Measurements from ENCODE around the gene NT5E.

Gene NT5E

GRCh38 chr6:85460921-85461797, 11.3 kb downstream of the NT5E start:
- DNase-seq, result peak; percentile 52

- no peak for DNase-seq
Measured at GRCh38 chr6:85461798-85462170, 11.9 kb downstream of the NT5E start.

GRCh38 chr6:85462673-85463072, 12.8 kb downstream of the NT5E start:
- DNase-seq, result no peak

- DNase-seq, result no peak
Measured at GRCh38 chr6:85463621-85464259, 13.9 kb downstream of the NT5E start.

GRCh38 chr6:85464260-85464644, 14.4 kb downstream of the NT5E start:
- DNase-seq, result no peak

- peak; percentile 6 for DNase-seq
Measured at GRCh38 chr6:85464722-85465150, 14.9 kb downstream of the NT5E start.

GRCh38 chr6:85465762-85466161, 15.9 kb downstream of the NT5E start:
- no peak for DNase-seq

- no peak for DNase-seq
Measured at GRCh38 chr6:85468326-85468725, 18.4 kb downstream of the NT5E start.

- DNase-seq, result no peak
Measured at GRCh38 chr6:85469276-85470022, 19.6 kb downstream of the NT5E start.

GRCh38 chr6:85470023-85470410, 20.1 kb downstream of the NT5E start:
- no peak for DNase-seq

- no peak for DNase-seq
Measured at GRCh38 chr6:85472744-85473143, 22.9 kb downstream of the NT5E start.

GRCh38 chr6:85473748-85474147, 23.9 kb downstream of the NT5E start:
- DNase-seq, result no peak

GRCh38 chr6:85476532-85476931, 26.6 kb downstream of the NT5E start:
- no peak for DNase-seq

GRCh38 chr6:85479208-85479607, 29.3 kb downstream of the NT5E start:
- DNase-seq, result no peak

GRCh38 chr6:85482206-85482904, 32.5 kb downstream of the NT5E start:
- DNase-seq, result no peak

GRCh38 chr6:85482905-85483700, 33.2 kb downstream of the NT5E start:
- DNase-seq, result peak; percentile 71

GRCh38 chr6:85483846-85484245, 34.0 kb downstream of the NT5E start:
- no peak for DNase-seq

GRCh38 chr6:85484948-85485347, 35.1 kb downstream of the NT5E start:
- no peak for DNase-seq

- DNase-seq, result no peak
Measured at GRCh38 chr6:85490516-85491248, 40.8 kb downstream of the NT5E start.

GRCh38 chr6:85493389-85493788, 43.5 kb downstream of the NT5E start:
- DNase-seq, result no peak
